ENCODE data around the gene TLK2. TPM values are rescaled to one million over a fixed set of nuclear protein-coding genes. Genes with fewer than 3 reads are reported as not detected.
"Not testable (repeated sequence)": the region's sequence is repeated elsewhere in the genome, so short reads cannot be mapped to it uniquely, and the experiment has no call there.

TLK2 gene
- polyA plus RNA-seq, 2 of the 4 experiments (the other 2 are of a cell fraction): 30.4 to 68.7 TPM

GRCh38 chr17:62470666-62471379 is 7.8 kb upstream of the TLK2 start:
- Histone ChIP-seq H3K4me2 (peak overlapping the region; percentile 27), H3K4me1 (peaks cover 26% of the 10 kb centered on the region), H3K27ac (peak overlapping the region in 1 of 2 experiments; percentile 28; a peak in 2 of 6 replicates)
- TF ChIP-seq JUNB (IDR thresholded peaks at IDR 0.05) (peak; percentile 38; the same call in 1 of the 2 replicates), KDM1A (IDR thresholded peaks at IDR 0.05; ENCODE audit: low read depth) (0 out of 2 replicates have a peak, but pooled peaks have one; percentile 34), FOSL2 (IDR thresholded peaks at IDR 0.05) (peak; percentile 73), FOSL2 (CRISPR knock-in tag; IDR thresholded peaks at IDR 0.05) (peak; percentile 94)
- TF ChIP-seq, protein P1, sequence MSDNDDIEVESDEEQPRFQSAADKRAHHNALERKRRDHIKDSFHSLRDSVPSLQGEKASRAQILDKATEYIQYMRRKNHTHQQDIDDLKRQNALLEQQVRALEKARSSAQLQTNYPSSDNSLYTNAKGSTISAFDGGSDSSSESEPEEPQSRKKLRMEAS (IDR thresholded peaks at IDR 0.05): peak; percentile 54; the same call in 1 of the 2 replicates
- H3K4me3 ChIP-seq, H3K9me3 ChIP-seq, POLR2A ChIA-PET, FAIRE-seq, CTCF ChIA-PET: not testable (repeated sequence)
- DNase-seq (ENCODE audit: low read depth in 1 of 2, low spot score in 1 of 2) (peak; percentile 18 to 83), ATAC-seq (peak; percentile 69 to 78)
- 17% methylated on average over 6 of the region's 8 CpGs for WGBS (ENCODE audit: missing lambda C conversion rate)

DNA sequence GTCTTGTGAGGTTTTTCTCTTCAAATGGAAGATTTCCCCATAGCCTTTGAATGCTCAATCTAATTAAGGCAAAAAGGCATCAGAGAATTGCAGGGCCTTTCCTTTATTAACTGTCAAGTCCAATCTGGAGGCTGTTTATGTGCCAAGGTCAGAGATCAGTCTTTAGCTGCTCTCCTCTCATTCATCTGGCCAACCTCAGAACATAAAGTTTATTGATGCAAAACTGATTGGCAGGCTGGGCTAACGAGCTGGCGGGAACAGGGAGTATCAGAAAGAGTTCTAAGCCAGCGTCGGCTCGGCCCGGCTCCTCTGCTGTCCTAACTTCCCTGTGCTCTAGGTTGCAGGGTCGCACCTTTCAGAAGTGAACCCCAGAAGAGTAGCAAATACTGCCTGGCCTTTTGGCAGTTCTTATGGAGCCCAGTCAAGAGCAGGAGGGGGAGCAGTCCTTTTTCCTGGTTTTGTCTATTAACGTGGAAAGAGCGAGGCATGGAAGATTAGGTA is 7.2 kb upstream of the TLK2 start:
- WGBS (ENCODE audit: missing lambda C conversion rate): 94% methylated on average over 9 of the region's 9 CpGs
- H3K4me2 ChIP-seq; FAIRE-seq; H3K9me3 ChIP-seq; H3K4me3 ChIP-seq; H3K27ac ChIP-seq; POLR2A ChIA-PET; CTCF ChIA-PET; DNase-seq (ENCODE audit: low read depth in 1 of 2, low spot score in 1 of 2): not testable (repeated sequence)
- H3K4me1 ChIP-seq: peaks cover 26% of the 10 kb centered on the region
- ATAC-seq: peak; percentile 26 to 36; a peak in 5 of 6 replicates

DNA sequence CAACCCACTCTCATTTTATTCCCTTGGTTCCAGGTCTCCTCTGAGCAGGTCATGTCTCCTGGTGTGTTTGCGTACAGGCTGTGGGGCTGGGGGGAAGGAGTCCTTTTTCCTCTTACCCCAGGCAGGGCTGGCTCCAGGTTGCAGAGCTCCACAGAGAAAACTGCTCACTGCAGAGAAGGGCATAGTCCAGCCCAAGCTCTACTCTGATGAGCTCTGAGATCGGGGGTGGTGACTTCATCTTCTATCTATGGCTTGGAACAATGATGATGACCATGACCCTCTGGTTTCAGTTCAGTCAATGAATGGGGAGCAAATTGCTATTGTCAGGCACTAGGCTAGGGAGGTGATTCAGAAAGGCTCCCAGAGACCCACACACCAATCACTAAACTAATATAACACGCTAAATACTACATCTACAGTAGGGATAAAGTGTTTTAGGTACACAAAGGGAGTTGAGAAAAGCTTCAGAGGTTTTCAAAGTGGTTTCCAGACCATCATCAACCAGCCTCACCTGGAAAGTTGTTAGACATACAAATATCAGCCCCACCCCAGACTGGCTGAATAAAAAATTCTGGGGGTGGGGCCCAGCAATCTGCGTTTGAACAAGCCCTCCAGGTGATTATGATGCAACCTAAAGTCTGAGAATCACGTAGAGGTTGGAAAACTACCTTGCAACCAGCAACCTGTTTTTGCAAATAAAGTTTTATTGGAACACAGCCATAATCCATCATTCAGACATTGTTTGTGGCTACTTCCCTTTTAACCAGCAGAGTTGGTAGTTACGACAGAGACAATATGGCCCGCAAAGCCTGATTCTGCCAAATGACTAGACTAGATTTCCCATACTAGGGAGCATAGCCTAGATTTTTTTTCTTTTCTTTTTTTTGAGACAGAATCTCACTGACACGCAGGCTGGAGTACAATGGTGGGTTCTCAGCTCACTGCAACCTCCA is 5.3 kb upstream of the TLK2 start:
- FAIRE-seq, H3K9me3 ChIP-seq, CTCF ChIA-PET, H3K27ac ChIP-seq, H3K4me3 ChIP-seq, POLR2A ChIA-PET: not testable (repeated sequence)
- peak in 1 of 2 experiments; percentile 41 for DNase-seq (ENCODE audit: low read depth in 1 of 2, low spot score in 1 of 2)
- H3K4me1 ChIP-seq: peaks cover 32% of the 10 kb centered on the region
- ATAC-seq: peak in 1 of 2 experiments; percentile 49; a peak in 3 of 6 replicates
- 0 out of 3 replicates have a peak overlapping the region, but pooled peaks have one; percentile 2 for H3K4me2 ChIP-seq
- 68% methylated on average over 8 of the region's 8 CpGs for WGBS (ENCODE audit: missing lambda C conversion rate)

- Histone ChIP-seq H3K27ac (peak overlapping the region in 1 of 2 experiments; percentile 99; a peak in 2 of 6 replicates), H3K4me1 (peaks cover 28% of the 10 kb centered on the region), H3K4me3 (peak overlapping the region; percentile 99), H3K4me2 (peak overlapping the region; percentile 81)
- POLR2A ChIA-PET; FAIRE-seq; CTCF ChIA-PET; ATAC-seq; DNase-seq (ENCODE audit: low read depth in 1 of 2, low spot score in 1 of 2); H3K9me3 ChIP-seq: not testable (repeated sequence)
- WGBS (ENCODE audit: missing lambda C conversion rate): 93% methylated on average over 8 of the region's 8 CpGs
Measured at GRCh38 chr17:62477111-62477510, 1.5 kb upstream of the TLK2 start.

GRCh38 chr17:62477718-62478408 is 762 bp upstream of the TLK2 start:
- 9% methylated on average over 25 of the region's 61 CpGs for WGBS (ENCODE audit: missing lambda C conversion rate)
- H3K9me3 ChIP-seq, FAIRE-seq, CTCF ChIA-PET, POLR2A ChIA-PET: not testable (repeated sequence)
- peak overlapping the region; percentile 81 for H3K4me2 ChIP-seq
- peak; percentile 25 to 26 for ATAC-seq
- peaks cover 26% of the 10 kb centered on the region for H3K4me1 ChIP-seq
- peak overlapping the region; percentile 99 for H3K4me3 ChIP-seq
- peak in 1 of 2 experiments; percentile 36 for DNase-seq (ENCODE audit: low read depth in 1 of 2, low spot score in 1 of 2)
- peak overlapping the region; percentile 97 to 99 for H3K27ac ChIP-seq
- peak; percentile 45; the same call in 1 of the 2 replicates for TF ChIP-seq PHF8 (IDR thresholded peaks at IDR 0.05; ENCODE audit: borderline replicate concordance, low read depth)
